WTC11 (cell line): Measurements from ENCODE around the gene INS. TPM values are rescaled to one million over a fixed set of nuclear protein-coding genes. Genes with fewer than 3 reads are reported as not detected.

Experiments used
- ATAC-seq: fragments of 200-7000 bp; cut with Tn5 transposase; 2 replicates; pipeline ENCODE4 v1.10.0; 2021; ENCODE audit warnings: mild to moderate bottlenecking, moderate library complexity
- CTCF ChIA-PET: fragments of 300-600 bp; sonication (Branson Sonifier 250); formaldehyde crosslinking; loops from one replicate; lab custom pipeline; 2021; ENCODE audit warnings: antibody characterized with exemption; lab: Charles Lee
- POLR2A ChIA-PET: fragments of 350-600 bp; sonication (Branson Sonifier 250); formaldehyde crosslinking; loops from one replicate; lab custom pipeline; 2021; ENCODE audit warnings: antibody characterized with exemption; lab: Charles Lee
- DNase-seq: peaks from one replicate; pipeline ENCODE4 v3.0.0; 2021; ENCODE audit warnings: low spot score
- H3K27ac Mint-ChIP-seq: 2 replicates; pipeline ENCODE4 v1.8.0; 2021; ENCODE audit warnings: mixed read lengths
- H3K27me3 Mint-ChIP-seq: 2 replicates; pipeline ENCODE4 v1.8.0; 2021; ENCODE audit warnings: low read depth, mild to moderate bottlenecking, moderate library complexity, mixed read lengths
- H3K36me3 Mint-ChIP-seq: 2 replicates; pipeline ENCODE4 v1.8.0; 2021; ENCODE audit warnings: mixed read lengths
- H3K4me1 Mint-ChIP-seq: 2 replicates; pipeline ENCODE4 v1.8.0; 2022; ENCODE audit warnings: mixed read lengths
- H3K4me3 Mint-ChIP-seq: 2 replicates; pipeline ENCODE4 v1.8.0; 2021; ENCODE audit warnings: mild to moderate bottlenecking, moderate library complexity, mixed read lengths
- H3K9me3 Mint-ChIP-seq: 2 replicates; pipeline ENCODE4 v1.8.0; 2021; ENCODE audit warnings: mixed read lengths
- ARID4B ChIP-seq: sonication (generic); formaldehyde crosslinking; IDR thresholded peaks from 2 replicates; pipeline ENCODE4 v1.8.0; 2023; ENCODE audit warnings: missing genetic modification reagents, mild to moderate bottlenecking, borderline replicate concordance
- ATF6 ChIP-seq: sonication (generic); formaldehyde crosslinking; IDR thresholded peaks from 2 replicates; pipeline ENCODE4 v1.8.1; 2023; ENCODE audit warnings: mild to moderate bottlenecking, missing genetic modification reagents
- CBFB ChIP-seq: sonication (generic); formaldehyde crosslinking; IDR thresholded peaks from 2 replicates; pipeline ENCODE4 v1.8.1; 2022; ENCODE audit warnings: mild to moderate bottlenecking, low read depth, missing genetic modification reagents
- CTCF ChIP-seq: fragments of 200-600 bp; IDR thresholded peaks from 2 replicates; pipeline ENCODE4 v1.8.0; 2022; ENCODE audit warnings: antibody characterized with exemption
- HMGXB4 ChIP-seq: sonication (generic); formaldehyde crosslinking; IDR thresholded peaks from 2 replicates; pipeline ENCODE4 v1.8.1; 2023; ENCODE audit warnings: mild to moderate bottlenecking, moderate library complexity, missing genetic modification reagents
- MAX ChIP-seq: sonication (generic); formaldehyde crosslinking; IDR thresholded peaks from 2 replicates; pipeline ENCODE4 v1.8.0; 2022; ENCODE audit warnings: mild to moderate bottlenecking, missing genetic modification reagents
- MLX ChIP-seq: sonication (generic); formaldehyde crosslinking; IDR thresholded peaks from 2 replicates; pipeline ENCODE4 v1.8.1; 2023; ENCODE audit warnings: mild to moderate bottlenecking, missing genetic modification reagents, moderate library complexity
- MXD4 ChIP-seq: fragments of 250-450 bp; sonication (Bioruptor Pico); IDR thresholded peaks from 2 replicates; pipeline ENCODE4 v1.8.0; 2021; ENCODE audit warnings: mild to moderate bottlenecking, moderate library complexity, borderline replicate concordance
- MYBL2 ChIP-seq: sonication (generic); formaldehyde crosslinking; IDR thresholded peaks from 2 replicates; pipeline ENCODE4 v1.8.1; 2023; ENCODE audit warnings: mild to moderate bottlenecking, moderate library complexity, missing genetic modification reagents
- PRRX2 ChIP-seq: fragments of 250-450 bp; sonication (Bioruptor Pico); IDR thresholded peaks from 2 replicates; pipeline ENCODE4 v1.8.0; 2021; ENCODE audit warnings: mild to moderate bottlenecking
- RORB ChIP-seq: fragments of 250-450 bp; sonication (Bioruptor Pico); IDR thresholded peaks from 2 replicates; pipeline ENCODE4 v1.9.0; 2021; ENCODE audit warnings: mild to moderate bottlenecking
- SOX15 ChIP-seq: fragments of 250-450 bp; sonication (Bioruptor Pico); IDR thresholded peaks from 2 replicates; pipeline ENCODE4 v1.9.0; 2021; ENCODE audit warnings: mild to moderate bottlenecking
- TP53 ChIP-seq: sonication (generic); formaldehyde crosslinking; IDR thresholded peaks from 2 replicates; pipeline ENCODE4 v1.8.1; 2023; ENCODE audit warnings: mild to moderate bottlenecking, missing genetic modification reagents
- ZNF121 ChIP-seq: sonication (generic); formaldehyde crosslinking; IDR thresholded peaks from 2 replicates; pipeline ENCODE4 v1.8.0; 2023; ENCODE audit warnings: missing genetic modification reagents
- ZNF263 ChIP-seq: sonication (generic); formaldehyde crosslinking; IDR thresholded peaks from 2 replicates; pipeline ENCODE4 v1.8.1; 2022; ENCODE audit warnings: low read depth, mild to moderate bottlenecking, moderate library complexity, missing genetic modification reagents
- ZNF416 ChIP-seq: fragments of 250-450 bp; sonication (Bioruptor Pico); IDR thresholded peaks from 2 replicates; pipeline ENCODE4 v1.9.0; 2021; ENCODE audit warnings: mild to moderate bottlenecking, inconsistent platforms
- ZNF423 ChIP-seq: fragments of 250-450 bp; sonication (Bioruptor Pico); IDR thresholded peaks from 2 replicates; pipeline ENCODE4 v2.1.2; 2022; ENCODE audit warnings: mild to moderate bottlenecking, moderate library complexity
- total RNA-seq: library from RNA; stranded (reverse); gene quantifications from 3 replicates; pipeline ENCODE4 v1.2.3, GENCODE V29; 2021

INS gene
- total RNA-seq, 1 experiment from 2014 or later: not detected

- H3K27ac Mint-ChIP-seq: no peak overlapping the region
- TF ChIP-seq MYBL2: 0 out of 2 replicates have a peak, but pooled peaks have one; percentile 34
- peak; percentile 89 for TF ChIP-seq ZNF423 (CRISPR knock-in tag)
- no peak for TF ChIP-seq ATF6
- no peak for TF ChIP-seq TP53 (CRISPR knock-in tag)
- no peak for TF ChIP-seq ARID4B
- TF ChIP-seq MLX (CRISPR knock-in tag): no peak
- TF ChIP-seq HMGXB4: no peak
- TF ChIP-seq CBFB (CRISPR knock-in tag): no peak
- TF ChIP-seq SOX15 (CRISPR knock-in tag): no peak
- no peak for TF ChIP-seq PRRX2 (CRISPR knock-in tag)
- TF ChIP-seq CTCF: peak; percentile 41
- no peak for TF ChIP-seq ZNF263 (CRISPR knock-in tag)
- no peak for TF ChIP-seq ZNF121 (CRISPR knock-in tag)
- TF ChIP-seq ZNF416 (CRISPR knock-in tag): no peak
- TF ChIP-seq MXD4 (CRISPR knock-in tag): no peak
- peak; percentile 73; the same call in 1 of the 2 replicates for TF ChIP-seq MAX (CRISPR knock-in tag)
- TF ChIP-seq RORB (CRISPR knock-in tag): no peak
- peaks cover 5% of the 10 kb centered on the region for H3K27me3 Mint-ChIP-seq
- no peak overlapping the region for H3K4me3 Mint-ChIP-seq
- H3K4me1 Mint-ChIP-seq: no peaks in the 10 kb centered on the region
- no peaks in the 10 kb centered on the region for H3K9me3 Mint-ChIP-seq
- no peaks in the 10 kb centered on the region for H3K36me3 Mint-ChIP-seq
- DNase-seq (peak; percentile 56), ATAC-seq (peak; percentile 78)
- ChIA-PET POLR2A (no interaction called here), CTCF (interaction anchor here (0.6 to 2.9 kb wide), 36 partner anchors 8 to 706 kb away, joined by 3 to 30 read pairs (median 4); partner anchors contain the start of genes C11orf21, TSPAN32 and TSSC4)
These were observed 25.8 kb upstream of the INS start for GRCh38 chr11:2186669-2187279.
